ENCODE data around the gene EIF5A2.

DNA sequence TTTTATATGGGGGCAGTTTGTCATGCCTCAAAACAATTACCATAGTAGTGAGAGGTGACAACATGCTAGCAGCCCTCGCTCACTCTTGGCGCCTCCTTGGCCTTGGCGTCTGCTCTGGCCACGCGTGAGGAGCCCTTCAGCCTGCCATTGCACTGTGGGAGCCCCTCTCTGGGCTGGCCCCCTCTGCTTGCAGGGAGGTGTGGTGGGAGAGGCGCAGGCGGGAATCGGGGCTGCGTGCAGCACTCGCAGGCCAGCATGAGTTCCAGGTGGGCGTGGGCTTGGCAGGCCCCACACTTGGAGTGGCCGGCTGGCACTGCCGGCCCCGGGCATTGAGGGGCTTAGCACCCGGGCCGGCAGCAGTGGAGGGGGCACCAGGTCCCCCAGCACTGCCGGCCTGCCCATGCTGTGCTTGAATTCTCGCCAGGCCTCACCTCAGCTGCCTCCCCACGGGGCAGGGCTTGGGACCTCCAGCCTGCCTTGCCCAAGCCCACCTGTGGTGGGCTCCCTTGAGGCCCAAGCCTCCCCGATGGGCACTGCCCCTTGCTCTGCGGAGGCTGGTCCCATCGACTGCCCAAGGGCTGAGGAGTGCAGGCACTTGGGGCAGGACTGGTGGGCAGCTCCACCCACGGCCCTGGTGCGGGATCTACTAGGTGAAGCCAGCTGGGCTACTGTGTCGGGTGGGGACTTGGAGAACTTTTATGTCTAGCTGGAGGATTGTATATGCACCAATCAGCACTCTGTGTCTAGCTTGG is 38.8 kb upstream of the EIF5A2 start:
- TF ChIP-seq, protein P1, sequence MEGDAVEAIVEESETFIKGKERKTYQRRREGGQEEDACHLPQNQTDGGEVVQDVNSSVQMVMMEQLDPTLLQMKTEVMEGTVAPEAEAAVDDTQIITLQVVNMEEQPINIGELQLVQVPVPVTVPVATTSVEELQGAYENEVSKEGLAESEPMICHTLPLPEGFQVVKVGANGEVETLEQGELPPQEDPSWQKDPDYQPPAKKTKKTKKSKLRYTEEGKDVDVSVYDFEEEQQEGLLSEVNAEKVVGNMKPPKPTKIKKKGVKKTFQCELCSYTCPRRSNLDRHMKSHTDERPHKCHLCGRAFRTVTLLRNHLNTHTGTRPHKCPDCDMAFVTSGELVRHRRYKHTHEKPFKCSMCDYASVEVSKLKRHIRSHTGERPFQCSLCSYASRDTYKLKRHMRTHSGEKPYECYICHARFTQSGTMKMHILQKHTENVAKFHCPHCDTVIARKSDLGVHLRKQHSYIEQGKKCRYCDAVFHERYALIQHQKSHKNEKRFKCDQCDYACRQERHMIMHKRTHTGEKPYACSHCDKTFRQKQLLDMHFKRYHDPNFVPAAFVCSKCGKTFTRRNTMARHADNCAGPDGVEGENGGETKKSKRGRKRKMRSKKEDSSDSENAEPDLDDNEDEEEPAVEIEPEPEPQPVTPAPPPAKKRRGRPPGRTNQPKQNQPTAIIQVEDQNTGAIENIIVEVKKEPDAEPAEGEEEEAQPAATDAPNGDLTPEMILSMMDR (IDR thresholded peaks at IDR 0.05), result no peak
- TF ChIP-seq POLR2A (IDR thresholded peaks at IDR 0.05) (no peak), POLR2AphosphoS5 (IDR thresholded peaks at IDR 0.05; ENCODE audit: insufficient read depth in 1 of 2, low read depth in 1 of 2) (no peak)

Data from vagina (tissue), 2 donors.